Measurements from ENCODE around the gene ORM1. TPM values are rescaled to one million over a fixed set of nuclear protein-coding genes. Genes with fewer than 3 reads are reported as not detected.

The ORM1 gene
- total RNA-seq, 1 experiment from 2014 or later = 4.4 TPM

- no peaks in the 10 kb centered on the region for H3K27me3 ChIP-seq (ENCODE audit: insufficient read depth, low read length)
- H3T11ph ChIP-seq (ENCODE audit: low read length) = no peak overlapping the region
- H3K18ac ChIP-seq (ENCODE audit: insufficient read length, low read depth, low read length) = no peak overlapping the region
- Mint-ChIP-seq H3K4me3 (no peak overlapping the region), H3K27ac (peak overlapping the region in 1 of 3 experiments; percentile 87; a peak in 1 of 7 replicates), H3K9me3 (peaks cover 6 to 8% of the 10 kb centered on the region in 2 experiments; a peak in 4 of 5 replicates), H3K4me1 (no peaks in the 10 kb centered on the region), H3K27me3 (ENCODE audit: low read depth) (no peaks in the 10 kb centered on the region), H3K36me3 (ENCODE audit: insufficient read depth in 1 of 3, low read depth in 3 of 3) (peaks cover 9 to 18% (median 10%) of the 10 kb centered on the region in 3 experiments)
- no peak overlapping the region for H2AFZ ChIP-seq (ENCODE audit: low read length)
- no CpG with 5 or more reads among the region's 4 CpGs for WGBS (ENCODE audit: extremely low coverage, insufficient read length, low lambda C conversion rate)
- no peak for TF ChIP-seq CTCF (conservative IDR thresholded peaks at IDR 0.05)
- no peak overlapping the region for H4K5ac ChIP-seq (ENCODE audit: insufficient read length, low read depth, low read length)
- H4K8ac ChIP-seq (replicated peaks; ENCODE audit: insufficient read length, low read depth, low read length) = no peak overlapping the region
- DNase-seq = no peak
- H2BK12ac ChIP-seq (ENCODE audit: insufficient read length, low read depth, low read length) = no peak overlapping the region
- H4K91ac ChIP-seq (ENCODE audit: insufficient read length, low read depth, low read length) = no peak overlapping the region
- no peak overlapping the region for H2BK5ac ChIP-seq (ENCODE audit: insufficient read length, low read length)
- H3K9ac ChIP-seq (ENCODE audit: extremely low read depth, insufficient read length, low read length) = no peak overlapping the region
- H2AK5ac ChIP-seq (ENCODE audit: insufficient read length, low read length) = no peak overlapping the region
- H4K20me1 ChIP-seq (ENCODE audit: control insufficient read depth, insufficient read depth, insufficient read length) = no peaks in the 10 kb centered on the region
- no peak overlapping the region for H2BK20ac ChIP-seq (ENCODE audit: low read depth, low read length, poor library complexity, severe bottlenecking)
- no peaks in the 10 kb centered on the region for H3K79me1 ChIP-seq (ENCODE audit: insufficient read depth, low read depth, low read length, poor library complexity, severe bottlenecking)
- no peaks in the 10 kb centered on the region for H3K9me3 ChIP-seq (ENCODE audit: control insufficient read depth, low read depth, low read length)
- no peak overlapping the region for H2BK120ac ChIP-seq (ENCODE audit: low read depth, low read length, poor library complexity, severe bottlenecking)
- no peak overlapping the region for H3K14ac ChIP-seq (ENCODE audit: insufficient read depth, low read length)
- no peaks in the 10 kb centered on the region for H3K79me2 ChIP-seq (ENCODE audit: insufficient read depth, low read length)
- no peaks in the 10 kb centered on the region for H3K23me2 ChIP-seq (ENCODE audit: insufficient read length, low read depth, low read length, poor library complexity, severe bottlenecking)
- no peak overlapping the region for H3K27ac ChIP-seq (ENCODE audit: insufficient read length, low read depth, low read length)
- H3K4ac ChIP-seq (ENCODE audit: low read depth, low read length) = no peak overlapping the region
- H2BK15ac ChIP-seq (ENCODE audit: low read depth, low read length) = no peak overlapping the region
- H3K4me2 ChIP-seq (ENCODE audit: insufficient read depth, insufficient read length, low read length) = no peak overlapping the region
- H3K4me1 ChIP-seq (ENCODE audit: insufficient read depth, low read length) = no peaks in the 10 kb centered on the region
- no peak overlapping the region for H3K23ac ChIP-seq (ENCODE audit: insufficient read length, low read depth, low read length)
- H3K56ac ChIP-seq (ENCODE audit: insufficient read length, low read depth, low read length) = no peak overlapping the region
Measured at GRCh38 chr9:114300153-114300845, 22.6 kb upstream of the ORM1 start.
